Liver (tissue), 3 donors: ENCODE data around the gene HSDL2.

Experiments
- CTCF ChIP-seq: fragments of 150-350 bp; IDR thresholded peaks from 2 replicates; pipeline ENCODE4 v1.5.1; 2017; ENCODE audit warnings: improper control_type of control experiment, low read depth, low read length; ENCODE audit not compliant: missing input control
- EGR1 ChIP-seq, 2 donors: IDR thresholded peaks; 2 replicates each; pipeline ENCODE4 v1.6.1; 2016 to 2018; ENCODE audit warnings: antibody characterized with exemption in 2 of 2, low read depth in 2 of 2
- JUND ChIP-seq, 2 donors: IDR thresholded peaks; 2 replicates each; pipeline ENCODE4 v1.6.1; 2016; ENCODE audit warnings: antibody characterized with exemption in 2 of 2
- MAX ChIP-seq: IDR thresholded peaks from 2 replicates; pipeline ENCODE4 v1.6.1; 2016; ENCODE audit warnings: antibody characterized with exemption
- NR2F2 ChIP-seq: IDR thresholded peaks from 2 replicates; pipeline ENCODE4 v1.6.1; 2016; ENCODE audit warnings: antibody characterized with exemption
- donor health status: healthy.
- donor health status: healthy.

- TF ChIP-seq CTCF (no peak), NR2F2 (no peak), EGR1 (IDR thresholded peaks at IDR 0.05; ENCODE audit: low read depth in 2 of 2) (no peak), JUND (IDR thresholded peaks at IDR 0.05) (no peak), MAX (no peak)
These were observed 126.7 kb downstream of the HSDL2 start for GRCh38 chr9:112506571-112506970.
